ENCODE results near the gene SEMA6A.

Gene SEMA6A

GRCh38 chr5:116575326-116576052 is 866 bp upstream of the SEMA6A start:
- no peak for DNase-seq

DNA sequence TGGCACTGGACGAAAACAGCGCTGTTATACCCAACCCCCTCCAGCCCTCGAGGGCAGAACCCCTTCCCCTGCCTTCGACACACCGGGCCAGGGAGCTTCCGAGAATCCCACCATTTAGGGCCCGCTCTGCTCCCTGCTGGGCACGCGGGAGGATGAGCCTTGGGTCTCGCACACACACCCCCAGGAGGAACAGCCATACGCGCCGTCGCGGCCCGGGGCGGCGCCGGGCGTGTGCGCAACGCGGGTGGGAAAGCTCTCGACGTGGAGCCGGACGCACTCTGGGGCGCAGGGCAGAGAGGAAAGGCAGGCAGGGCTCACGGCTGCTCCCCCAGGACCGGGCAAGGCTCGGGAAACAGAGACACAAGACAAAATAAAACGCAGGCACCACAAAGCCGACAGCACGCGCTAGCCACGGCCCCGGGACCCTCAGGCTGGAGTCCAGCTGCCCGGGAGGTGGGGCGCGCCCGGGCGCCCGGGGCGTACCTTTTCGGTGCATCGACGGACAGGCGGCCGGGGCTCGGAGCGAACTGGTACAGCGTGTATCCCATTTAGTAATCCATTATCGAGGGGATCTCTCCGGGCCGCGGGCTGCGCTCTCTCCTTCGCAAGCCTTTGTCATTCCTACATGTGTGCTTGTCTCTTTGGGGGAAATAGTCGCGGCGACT is 789 bp downstream of the SEMA6A start:
- no peak for DNase-seq

DNA sequence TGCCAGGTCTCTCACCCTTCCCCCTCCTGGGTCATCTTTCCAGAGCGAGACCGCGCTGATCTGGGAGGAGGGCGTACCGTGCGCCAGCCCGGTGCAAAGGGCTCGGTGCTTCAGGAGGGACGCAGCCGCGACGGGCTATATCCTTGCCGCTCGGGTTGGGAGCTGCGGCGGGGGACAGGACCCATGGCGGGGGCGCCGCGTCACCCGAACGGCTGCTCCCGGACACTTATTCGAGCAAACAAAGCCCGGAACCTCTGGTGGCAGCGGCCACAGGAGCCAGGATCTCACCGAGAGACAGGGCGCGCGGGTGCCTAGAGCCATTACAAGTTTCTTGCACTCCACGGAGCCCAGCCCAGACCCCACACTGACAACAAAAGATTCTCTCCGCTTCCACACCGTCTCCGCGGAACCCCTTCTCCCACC is 1.3 kb downstream of the SEMA6A start:
- DNase-seq = no peak

DNA sequence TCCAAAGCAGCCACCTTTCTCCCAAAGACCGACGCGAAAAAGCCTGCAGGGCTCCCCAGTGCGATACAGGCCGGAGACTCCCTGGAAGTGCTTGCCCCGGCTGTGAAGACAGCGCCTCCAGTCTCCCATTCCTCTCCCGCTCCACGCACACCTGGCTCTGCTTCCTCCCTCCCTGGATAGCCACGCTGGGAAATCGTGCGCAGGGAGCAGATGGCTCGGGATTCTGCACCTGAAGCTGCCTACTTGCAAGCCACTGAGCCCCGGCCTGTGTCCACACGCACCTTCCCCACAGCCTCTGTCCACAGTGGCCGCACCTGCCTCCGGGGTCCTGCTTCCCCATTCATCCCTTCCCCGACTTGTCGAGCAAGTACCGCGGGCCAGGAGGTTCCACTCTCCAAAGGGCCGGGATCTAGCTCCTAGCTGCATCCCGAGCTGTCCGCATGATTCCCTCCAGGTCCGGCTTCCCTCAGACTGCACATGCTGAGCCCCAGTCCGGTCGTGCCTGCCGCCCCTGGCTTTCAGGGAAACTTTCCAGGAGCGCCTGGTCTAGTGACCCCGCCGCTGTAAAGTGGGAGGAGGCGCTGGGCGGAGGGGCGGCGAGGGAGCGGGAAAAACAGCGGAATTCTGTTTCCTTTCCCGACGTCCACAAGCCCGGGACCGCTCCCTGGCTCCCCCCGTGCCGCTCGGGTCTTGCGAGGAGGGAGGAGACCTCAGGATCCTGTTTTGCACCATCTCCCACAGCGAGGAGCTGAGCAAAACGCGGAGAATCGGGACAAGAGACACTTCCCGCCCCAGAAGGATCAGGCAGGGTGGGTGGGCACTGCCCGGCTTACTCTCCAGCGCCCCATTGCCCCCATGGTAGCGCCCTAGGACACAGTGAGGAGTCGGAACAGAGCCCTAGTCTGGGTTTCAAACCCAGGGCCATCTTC is 2.0 kb downstream of the SEMA6A start:
- DNase-seq = no peak

- DNase-seq = no peak
Measured at GRCh38 chr5:116571568-116572349, 2.9 kb downstream of the SEMA6A start.

- DNase-seq = no peak
Measured at GRCh38 chr5:116569999-116570398, 4.6 kb downstream of the SEMA6A start.

GRCh38 chr5:116567106-116567505 is 7.5 kb downstream of the SEMA6A start:
- DNase-seq = no peak

GRCh38 chr5:116566251-116566650 is 8.4 kb downstream of the SEMA6A start:
- DNase-seq = no peak

DNA sequence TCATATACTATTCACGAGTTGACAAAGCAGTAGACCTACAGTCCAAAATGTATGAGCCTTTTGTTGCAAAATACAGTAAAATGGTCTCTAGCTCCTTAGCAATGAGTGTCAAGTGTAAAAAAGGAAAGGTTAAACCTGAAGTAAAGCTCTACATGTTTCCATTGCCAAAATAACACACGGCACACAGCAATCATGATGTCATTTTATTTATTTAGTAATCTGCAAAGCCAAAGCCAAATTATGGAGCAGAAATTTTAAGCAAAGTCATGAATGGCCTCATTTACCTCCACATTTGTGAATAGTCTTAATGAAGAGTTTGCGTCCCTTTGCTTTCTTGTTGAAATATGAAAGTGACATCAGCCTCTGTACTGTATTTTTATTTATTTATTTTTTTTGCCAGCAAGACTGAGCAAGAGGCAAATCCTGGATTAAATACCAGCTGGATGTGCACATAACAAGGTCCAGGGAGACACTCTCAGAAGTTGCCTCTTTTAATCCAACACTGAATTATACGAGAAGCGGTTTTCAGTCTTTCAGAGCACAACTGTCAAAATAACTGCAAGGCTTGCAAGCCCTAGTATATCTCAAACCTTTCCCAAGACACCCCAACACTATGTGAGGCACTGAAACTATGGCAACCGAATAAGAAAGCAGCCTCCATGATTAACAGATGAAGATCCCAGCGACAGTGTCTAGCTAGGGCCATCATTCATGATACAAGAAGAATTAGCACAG is 9.7 kb downstream of the SEMA6A start:
- DNase-seq = no peak

- DNase-seq = no peak
Measured at GRCh38 chr5:116564312-116564711, 10.3 kb downstream of the SEMA6A start.

DNA sequence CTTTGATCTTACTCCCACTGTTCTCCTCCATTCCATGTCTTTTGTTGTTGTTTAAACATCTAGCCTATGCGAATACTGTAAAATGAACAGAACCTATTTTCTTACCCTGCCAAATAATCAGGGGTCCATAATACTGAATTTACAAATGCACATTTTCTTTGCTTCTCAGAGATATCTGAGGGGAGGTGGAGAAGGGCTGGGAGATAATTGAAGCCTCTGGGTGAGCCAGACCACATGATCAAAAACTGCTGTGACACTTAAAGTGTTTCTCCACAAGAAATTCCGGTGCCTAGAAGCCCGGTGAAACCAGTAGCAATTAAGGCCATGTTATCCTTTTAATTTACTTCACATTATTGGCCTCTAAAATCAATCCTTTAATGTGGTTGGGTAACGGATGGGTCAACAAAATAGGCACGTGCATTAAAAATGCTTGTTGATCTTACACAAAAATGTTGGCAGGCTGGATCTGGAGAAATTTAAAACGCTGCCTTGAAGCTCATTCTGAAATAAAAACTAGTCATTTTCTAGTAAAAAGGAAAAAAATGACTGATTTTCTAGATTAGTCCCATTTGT is 10.8 kb downstream of the SEMA6A start:
- no peak for DNase-seq

GRCh38 chr5:116562669-116563068 is 12.0 kb downstream of the SEMA6A start:
- no peak for DNase-seq

GRCh38 chr5:116561658-116562057 is 13.0 kb downstream of the SEMA6A start:
- DNase-seq = no peak

- DNase-seq = no peak
Measured at GRCh38 chr5:116559673-116560164, 14.9 kb downstream of the SEMA6A start.

DNA sequence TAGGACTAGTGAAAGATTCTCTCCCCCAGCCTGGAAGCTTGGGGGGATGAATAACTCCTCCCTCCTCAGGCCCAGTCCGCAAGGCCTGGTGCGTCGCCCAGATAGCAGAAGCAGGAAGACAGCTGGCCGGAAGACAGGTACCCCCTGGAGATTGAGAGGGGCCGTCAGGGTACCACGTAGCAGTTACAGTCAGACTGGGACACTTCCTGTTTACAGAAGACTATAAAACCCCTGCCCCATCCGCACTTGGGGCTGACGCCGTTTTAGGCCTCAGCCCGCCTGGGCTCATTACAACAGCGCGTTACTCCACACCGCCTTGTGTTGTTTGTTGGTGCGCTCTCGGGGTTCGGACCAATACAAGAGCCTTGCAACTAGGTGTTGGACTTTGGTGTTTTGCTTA is 15.4 kb downstream of the SEMA6A start:
- no peak for DNase-seq

DNA sequence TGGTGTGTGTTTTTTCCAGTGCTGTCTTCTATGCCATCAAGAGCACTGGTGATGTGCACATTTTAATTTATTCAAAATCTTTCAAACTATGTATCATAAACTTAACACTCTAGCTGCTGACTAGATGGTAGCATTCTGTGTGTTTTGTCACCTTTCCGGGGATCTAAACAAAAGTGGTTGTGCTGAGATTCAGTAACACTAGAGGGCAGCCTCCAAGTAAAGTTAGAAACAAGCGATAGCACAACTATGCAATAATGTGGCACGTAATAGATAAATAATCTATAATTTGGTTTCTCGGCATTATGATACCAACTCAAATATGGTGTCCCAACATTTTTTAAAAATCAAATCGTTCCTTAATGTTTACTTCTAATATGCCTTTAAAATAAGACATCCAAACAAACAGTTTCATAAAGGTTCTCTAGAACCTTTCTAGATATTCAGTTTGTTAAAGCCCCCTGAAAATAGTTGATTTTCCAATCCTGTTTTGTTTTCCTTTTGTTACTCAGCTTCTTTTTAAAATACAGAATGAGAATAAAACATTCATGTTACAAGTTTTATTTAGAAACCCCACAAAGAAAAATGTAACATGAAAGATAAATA is 16.9 kb downstream of the SEMA6A start:
- DNase-seq = peak; percentile 12

DNA sequence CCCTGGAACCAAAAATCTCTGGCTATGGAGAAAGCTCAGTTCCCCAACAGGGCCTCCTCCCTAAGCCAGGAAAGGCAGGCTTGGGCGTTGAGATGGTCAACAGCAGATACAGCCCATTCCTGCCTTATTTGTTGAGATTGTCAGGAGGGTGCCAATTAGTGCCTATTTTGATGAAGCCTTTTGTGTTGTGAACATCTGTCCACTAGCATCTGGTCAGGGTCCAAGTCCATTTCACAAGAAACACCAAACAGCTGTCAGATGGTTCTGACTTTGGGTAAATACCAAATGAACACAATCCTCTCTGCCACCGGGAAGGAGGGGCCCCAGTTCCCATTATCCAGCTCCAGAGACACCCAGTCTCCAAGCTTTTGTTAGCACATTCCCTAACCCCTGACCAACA is 19.9 kb downstream of the SEMA6A start:
- DNase-seq = no peak

DNA sequence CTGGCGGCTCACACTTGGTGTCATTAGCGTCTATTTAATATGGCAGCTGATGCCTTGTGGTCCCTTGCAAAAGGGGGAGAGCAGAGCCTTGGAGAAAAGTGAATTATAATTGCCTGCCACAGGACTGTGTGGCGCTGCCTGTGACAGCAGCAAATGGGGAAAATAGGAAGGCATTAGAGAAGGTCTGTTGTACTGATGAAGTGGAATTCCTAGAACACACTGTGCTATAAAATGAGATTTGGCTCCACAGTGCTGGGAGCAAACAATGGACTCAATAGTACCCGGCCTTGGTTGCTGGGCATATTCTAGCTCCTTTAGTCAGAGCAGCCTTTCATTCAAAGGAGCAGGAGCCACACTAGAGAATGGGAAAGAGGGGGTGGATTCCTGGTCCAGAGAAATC is 21.3 kb downstream of the SEMA6A start:
- DNase-seq = no peak

DNA sequence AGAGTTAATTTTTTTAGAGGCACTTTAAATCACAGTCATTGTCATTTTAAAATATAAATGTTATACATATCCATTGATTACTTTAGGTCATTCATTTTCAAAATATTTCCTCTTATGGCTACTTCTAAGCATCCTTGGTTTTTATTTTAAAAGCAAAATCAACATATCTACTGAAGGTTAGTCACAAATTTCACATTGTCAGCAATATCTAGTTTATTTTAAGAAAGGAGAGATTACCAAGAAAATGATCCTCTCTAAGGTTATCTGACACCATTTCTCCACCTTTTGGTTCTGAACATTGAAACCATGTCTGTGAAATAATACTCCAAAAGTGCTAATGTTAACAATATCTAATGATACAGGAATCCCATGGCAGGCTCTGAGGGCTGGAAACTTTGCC is 24.5 kb downstream of the SEMA6A start:
- DNase-seq = no peak

DNA sequence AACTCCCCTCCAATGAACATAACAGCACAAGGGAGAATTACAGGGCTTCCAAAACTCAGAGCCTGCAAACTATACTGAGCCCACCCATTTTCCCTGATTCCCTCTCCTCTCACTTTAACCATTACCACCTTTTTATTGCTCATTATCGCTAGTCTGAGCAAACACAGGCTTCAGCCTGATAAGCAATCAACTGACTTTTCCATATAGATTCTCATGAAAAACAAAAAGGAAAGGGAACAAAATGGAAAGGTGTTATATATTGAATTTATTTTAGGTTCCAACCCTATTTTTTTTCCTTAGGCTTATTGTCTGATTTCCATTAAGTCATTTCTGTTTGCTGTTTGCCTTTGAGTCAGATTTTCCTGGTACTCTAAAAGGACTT is 27.9 kb downstream of the SEMA6A start:
- no peak for DNase-seq

All from amniotic stem cell (primary cell).